Inflammatory macrophage (primary cell): ENCODE measurements around the gene ATG9B.

ENCODE experiments used
- DNase-seq, 2 donors: peaks; one replicate each; pipeline ENCODE4 v3.0.0-alpha.2; 2020 to 2022
- total RNA-seq, 18 experiments: gene quantifications; one replicate each; lab custom pipeline; 2026; ENCODE audit warnings: mixed read lengths in 6 of 18, inconsistent platforms in 2 of 18; lab: John Stamatoyannopoulos, UW

The ATG9B gene, protein sequence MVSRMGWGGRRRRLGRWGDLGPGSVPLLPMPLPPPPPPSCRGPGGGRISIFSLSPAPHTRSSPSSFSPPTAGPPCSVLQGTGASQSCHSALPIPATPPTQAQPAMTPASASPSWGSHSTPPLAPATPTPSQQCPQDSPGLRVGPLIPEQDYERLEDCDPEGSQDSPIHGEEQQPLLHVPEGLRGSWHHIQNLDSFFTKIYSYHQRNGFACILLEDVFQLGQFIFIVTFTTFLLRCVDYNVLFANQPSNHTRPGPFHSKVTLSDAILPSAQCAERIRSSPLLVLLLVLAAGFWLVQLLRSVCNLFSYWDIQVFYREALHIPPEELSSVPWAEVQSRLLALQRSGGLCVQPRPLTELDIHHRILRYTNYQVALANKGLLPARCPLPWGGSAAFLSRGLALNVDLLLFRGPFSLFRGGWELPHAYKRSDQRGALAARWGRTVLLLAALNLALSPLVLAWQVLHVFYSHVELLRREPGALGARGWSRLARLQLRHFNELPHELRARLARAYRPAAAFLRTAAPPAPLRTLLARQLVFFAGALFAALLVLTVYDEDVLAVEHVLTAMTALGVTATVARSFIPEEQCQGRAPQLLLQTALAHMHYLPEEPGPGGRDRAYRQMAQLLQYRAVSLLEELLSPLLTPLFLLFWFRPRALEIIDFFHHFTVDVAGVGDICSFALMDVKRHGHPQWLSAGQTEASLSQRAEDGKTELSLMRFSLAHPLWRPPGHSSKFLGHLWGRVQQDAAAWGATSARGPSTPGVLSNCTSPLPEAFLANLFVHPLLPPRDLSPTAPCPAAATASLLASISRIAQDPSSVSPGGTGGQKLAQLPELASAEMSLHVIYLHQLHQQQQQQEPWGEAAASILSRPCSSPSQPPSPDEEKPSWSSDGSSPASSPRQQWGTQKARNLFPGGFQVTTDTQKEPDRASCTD
- total RNA-seq, result 0.27 to 3.0 (median 0.67) reads per million in 18 experiments

GRCh38 chr7:151024435-151025056 lies at the start of gene ATG9B:
TSS of gene ATG9B (minus strand) at chr7:151024494. CDS start at chr7:151024423, 71 bp downstream.
- DNase-seq, result no peak

GRCh38 chr7:151073990-151074389 lies 49.7 kb upstream of the ATG9B start:
- DNase-seq, result no peak

- no peak for DNase-seq
These were observed 47.0 kb upstream of the ATG9B start for GRCh38 chr7:151071032-151071866.

DNA sequence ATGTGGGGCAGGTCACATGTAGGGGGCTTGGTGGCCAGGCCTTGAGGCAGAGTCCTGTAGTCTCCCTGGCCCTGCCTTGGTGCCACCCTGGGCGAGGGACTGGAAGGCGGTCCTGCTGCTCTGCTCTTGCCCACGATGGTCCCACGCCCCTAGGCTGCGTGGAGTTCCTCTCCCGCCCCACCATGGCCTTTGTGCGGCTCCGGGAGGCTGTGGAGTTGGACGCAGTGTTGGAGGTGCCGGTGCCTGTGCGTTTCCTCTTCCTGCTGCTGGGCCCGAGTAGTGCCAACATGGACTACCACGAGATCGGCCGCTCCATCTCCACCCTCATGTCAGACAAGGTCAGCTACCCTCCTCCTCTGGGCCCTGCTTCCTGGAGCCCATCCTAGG lies 46.3 kb upstream of the ATG9B start:
- DNase-seq, result no peak

GRCh38 chr7:151069841-151070573 lies 45.7 kb upstream of the ATG9B start:
- no peak for DNase-seq

- no peak for DNase-seq
These were observed 43.9 kb upstream of the ATG9B start for GRCh38 chr7:151068069-151068773.

GRCh38 chr7:151066273-151066974 lies 42.1 kb upstream of the ATG9B start:
- DNase-seq, result no peak

- no peak for DNase-seq
These were observed 41.2 kb upstream of the ATG9B start for GRCh38 chr7:151065516-151065915.

DNA sequence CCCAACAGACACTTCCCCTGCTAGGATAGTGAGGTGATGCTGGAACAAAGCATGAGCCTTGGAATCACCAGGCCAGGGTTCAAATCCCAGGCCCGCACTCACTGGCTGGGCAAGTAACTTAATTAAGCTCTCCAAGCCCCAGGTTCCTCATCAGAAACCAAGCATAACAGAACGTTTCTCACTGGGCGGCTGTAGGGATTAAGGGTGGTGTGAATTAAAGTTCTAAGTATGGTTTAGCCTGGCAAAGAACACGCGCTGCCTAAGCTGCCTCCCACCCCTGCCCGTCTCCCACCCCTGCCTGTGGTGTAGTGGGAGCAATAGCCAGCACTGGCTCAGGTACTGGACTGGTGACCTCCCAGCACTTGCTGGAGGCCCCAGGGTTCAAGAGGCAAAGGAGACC lies 40.7 kb upstream of the ATG9B start:
- DNase-seq, result no peak

- DNase-seq, result no peak
These were observed 40.2 kb upstream of the ATG9B start for GRCh38 chr7:151064454-151064853.

DNA sequence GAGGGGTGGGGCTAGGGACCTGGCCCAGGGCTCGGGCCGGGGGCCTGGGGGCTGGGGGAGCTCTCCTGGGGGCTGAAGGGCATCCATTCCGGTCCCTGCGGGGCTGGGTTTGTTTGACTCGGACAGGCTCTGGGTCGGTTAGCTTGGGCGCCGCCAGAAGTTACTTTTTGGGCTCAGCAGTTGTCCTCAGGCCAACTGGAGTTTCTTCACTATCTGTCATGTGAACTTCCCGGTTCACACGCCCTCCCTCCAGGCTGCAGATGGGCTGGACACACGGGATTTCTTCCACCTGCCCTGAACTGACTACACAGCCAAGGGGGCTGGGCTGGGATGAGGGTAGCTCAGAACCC lies 38.9 kb upstream of the ATG9B start:
- no peak for DNase-seq

DNA sequence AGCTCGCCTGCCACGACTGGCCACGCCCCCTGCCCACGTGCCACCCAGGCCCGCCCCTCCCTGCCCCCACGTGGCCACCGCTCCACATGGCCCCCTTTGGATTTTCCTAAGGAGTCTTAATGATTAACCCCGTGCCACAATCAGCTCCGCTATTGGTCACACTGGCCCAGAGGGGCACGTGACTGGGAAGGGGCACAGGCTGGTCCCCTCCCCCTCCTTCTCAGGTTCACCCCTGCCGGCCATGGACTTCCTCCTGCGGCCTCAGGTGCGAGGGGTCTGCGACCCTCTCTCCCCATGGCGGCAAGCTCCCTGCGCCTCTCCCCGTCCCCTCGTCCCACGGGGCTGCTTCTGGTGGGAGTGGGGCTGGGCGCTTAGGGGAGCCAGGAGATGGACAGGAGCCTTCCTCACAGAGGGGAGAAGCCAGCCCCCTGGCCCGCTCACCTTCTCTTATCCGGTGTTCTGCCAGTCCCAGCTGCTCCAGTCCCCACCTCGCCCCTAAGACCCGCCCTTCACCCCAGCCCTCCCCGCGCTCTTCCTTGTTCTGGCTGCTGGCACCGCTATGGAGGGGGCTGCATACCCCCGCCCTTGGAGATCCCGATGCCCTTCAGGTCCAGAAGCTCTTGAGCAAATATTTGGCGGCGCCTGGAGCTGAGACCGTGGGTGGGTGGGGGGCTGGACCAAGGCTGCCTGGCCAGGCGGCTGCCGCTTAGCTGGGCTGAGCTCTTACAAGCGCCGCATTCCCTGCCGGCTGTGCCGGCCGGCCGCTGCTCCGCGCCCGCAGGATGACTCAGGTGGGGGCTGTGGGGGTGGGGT lies 38.3 kb upstream of the ATG9B start:
- DNase-seq, result no peak

GRCh38 chr7:151062111-151062398 lies 37.8 kb upstream of the ATG9B start:
- no peak for DNase-seq

DNA sequence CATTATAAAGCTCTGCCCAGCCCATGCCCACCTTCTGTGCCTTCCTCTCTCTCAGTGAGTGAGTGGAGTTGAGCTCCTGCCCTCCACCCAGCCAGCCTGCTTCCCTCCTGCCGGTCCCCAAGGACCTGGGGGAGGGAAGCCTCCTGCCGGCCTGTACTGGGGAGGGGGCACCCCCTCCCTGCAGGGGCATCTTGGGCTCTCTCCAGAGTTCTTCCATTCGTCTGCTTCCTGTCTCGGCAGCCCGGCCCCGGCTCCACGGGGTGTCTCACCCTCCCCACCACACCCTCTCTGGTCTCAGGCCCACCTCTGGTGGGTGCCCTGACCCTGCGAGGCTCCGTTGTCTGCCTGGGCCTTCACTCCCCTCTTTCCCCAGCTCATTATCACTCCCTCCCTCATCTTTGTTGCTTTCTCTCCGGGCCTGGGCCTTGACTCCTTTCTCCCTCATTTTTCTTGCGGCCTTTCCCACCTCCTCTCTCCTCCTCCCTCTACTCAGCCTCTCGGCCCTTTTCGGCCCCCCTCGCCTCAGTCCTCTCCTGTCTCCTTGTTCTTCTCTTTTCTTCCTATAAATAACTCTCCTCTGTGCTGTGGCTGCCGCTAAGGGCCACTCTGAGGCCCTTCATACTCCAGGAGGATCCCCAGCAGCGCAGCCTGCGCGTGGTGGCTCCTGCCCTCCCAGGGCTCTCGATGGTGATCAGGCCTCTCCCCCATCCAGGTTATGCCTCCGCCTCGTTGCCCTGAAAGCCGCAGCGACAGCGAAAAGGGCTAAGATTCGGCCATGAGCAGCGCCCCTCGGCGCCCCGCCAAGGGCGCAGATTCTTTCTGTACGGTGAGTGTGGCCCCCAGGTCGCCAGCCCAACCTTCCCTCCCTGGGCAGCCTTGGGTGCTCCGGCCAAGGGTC lies 37.2 kb upstream of the ATG9B start:
- no peak for DNase-seq

DNA sequence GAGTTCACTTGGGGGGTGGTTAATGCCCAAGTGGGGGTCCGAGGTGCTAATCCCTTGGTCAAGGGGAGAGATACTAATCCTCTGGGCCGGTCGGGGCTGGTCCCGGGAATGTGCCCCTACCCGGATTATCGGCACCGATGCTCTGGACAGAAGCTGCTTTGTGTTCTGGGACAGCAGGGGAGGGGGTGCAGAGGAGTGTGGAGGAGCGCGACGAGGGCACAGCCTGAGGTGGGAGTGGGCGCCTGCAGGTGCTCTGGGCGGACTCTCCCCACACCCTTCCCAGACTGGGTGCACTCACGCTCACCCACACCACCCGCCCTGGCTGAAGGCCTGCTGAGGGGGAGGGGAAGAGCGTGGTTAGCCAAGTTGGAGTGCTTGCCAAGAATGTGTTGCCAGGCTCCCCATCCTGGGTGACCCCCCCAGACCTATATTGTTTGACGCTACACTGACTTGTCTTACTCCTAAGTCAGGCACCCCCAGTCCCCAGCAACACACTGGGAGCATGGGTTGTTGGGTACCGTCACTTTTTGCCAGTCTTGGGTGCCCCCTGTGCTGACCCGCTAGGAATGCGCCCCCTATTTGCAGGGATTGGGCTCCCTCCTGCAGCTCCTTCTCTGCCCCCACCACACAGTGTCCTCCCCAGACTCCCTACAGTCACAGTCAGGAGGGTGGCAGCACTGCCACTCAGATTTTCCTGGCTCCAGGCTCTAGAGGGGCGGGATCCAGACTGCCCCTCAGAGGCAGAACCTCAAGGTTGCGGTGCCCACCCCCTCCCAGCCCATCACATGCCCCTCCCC lies 36.3 kb upstream of the ATG9B start:
- peak in 1 of 2 donors; percentile 14 for DNase-seq

GRCh38 chr7:151060113-151060415 lies 35.8 kb upstream of the ATG9B start:
- no peak for DNase-seq

GRCh38 chr7:151059367-151060112 lies 35.2 kb upstream of the ATG9B start, which contains the start of gene SLC4A2:
TSS of gene SLC4A2 (plus strand) at chr7:151059589. CDS start at chr7:151061988, 2,399 bp downstream.
- DNase-seq, result peak; percentile 57 to 62
